ENCODE results near the gene SECTM1. TPM values are rescaled to one million over a fixed set of nuclear protein-coding genes. Genes with fewer than 3 reads are reported as not detected.
"Not testable (repeated sequence)": the region's sequence is repeated elsewhere in the genome, so short reads cannot be mapped to it uniquely, and the experiment has no call there.

Gene SECTM1
- total RNA-seq, 2 donors from 2014 or later, result not detected

DNA sequence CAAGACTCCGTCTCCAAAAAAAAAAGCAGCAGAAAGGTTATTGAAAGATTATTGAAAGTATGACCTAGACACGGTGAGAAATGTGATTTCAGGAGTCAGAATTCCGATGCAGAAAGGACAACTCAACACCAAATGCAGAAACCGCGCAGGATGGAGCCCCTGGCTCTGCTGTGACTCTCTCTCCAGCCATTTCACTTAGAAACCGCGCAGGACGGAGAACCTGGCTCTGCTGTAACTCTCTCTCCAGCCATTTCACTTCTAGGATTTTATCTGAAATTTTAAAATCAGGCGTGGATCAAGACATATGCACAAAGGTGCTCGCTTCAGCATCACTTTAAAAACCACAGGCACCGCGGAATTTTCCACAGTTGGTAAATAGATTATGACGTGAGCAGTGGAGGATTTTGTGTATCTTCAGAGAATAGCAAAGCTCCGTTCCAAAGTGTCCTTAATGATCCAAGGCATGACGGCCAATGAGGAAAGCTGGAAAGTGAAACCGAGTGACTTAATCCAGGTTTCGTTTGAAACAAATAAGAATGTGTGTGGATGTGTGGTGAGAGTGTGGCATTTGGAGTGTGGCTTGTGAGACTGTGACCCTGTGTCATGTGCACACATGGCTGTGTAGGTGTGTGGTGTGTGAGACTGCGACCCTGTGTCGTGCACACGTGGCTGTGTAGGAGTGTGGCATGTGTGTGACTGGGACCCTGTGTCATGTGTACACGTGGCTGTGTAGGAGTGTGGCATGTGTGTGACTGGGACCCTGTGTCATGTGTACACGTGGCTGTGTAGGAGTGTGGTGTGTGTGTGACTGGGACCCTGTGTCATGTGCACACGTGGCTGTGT lies 47.5 kb upstream of the SECTM1 start:
- Mint-ChIP-seq H3K27me3 (ENCODE audit: insufficient read depth) (peaks cover 14% of the 10 kb centered on the region), H3K9me3 (no peaks in the 10 kb centered on the region), H3K36me3 (ENCODE audit: low read depth) (no peaks in the 10 kb centered on the region), H3K27ac (no peak overlapping the region), H3K4me3 (no peak overlapping the region), H3K4me1 (no peaks in the 10 kb centered on the region)
- DNase-seq, result no peak
- H3K4me1 ChIP-seq (ENCODE audit: control insufficient read depth, insufficient read depth, low read length), result no peaks in the 10 kb centered on the region
- H3K27ac ChIP-seq (ENCODE audit: low read depth, low read length), result no peak overlapping the region
- H3K9me3 ChIP-seq (ENCODE audit: control insufficient read depth, low read length), result no peaks in the 10 kb centered on the region
- no peaks in the 10 kb centered on the region for H3K27me3 ChIP-seq (ENCODE audit: control insufficient read depth, insufficient read depth, low read length, poor library complexity, severe bottlenecking)
- H3K4me3 ChIP-seq (ENCODE audit: low read length), result no peak overlapping the region
- TF ChIP-seq, protein P1, sequence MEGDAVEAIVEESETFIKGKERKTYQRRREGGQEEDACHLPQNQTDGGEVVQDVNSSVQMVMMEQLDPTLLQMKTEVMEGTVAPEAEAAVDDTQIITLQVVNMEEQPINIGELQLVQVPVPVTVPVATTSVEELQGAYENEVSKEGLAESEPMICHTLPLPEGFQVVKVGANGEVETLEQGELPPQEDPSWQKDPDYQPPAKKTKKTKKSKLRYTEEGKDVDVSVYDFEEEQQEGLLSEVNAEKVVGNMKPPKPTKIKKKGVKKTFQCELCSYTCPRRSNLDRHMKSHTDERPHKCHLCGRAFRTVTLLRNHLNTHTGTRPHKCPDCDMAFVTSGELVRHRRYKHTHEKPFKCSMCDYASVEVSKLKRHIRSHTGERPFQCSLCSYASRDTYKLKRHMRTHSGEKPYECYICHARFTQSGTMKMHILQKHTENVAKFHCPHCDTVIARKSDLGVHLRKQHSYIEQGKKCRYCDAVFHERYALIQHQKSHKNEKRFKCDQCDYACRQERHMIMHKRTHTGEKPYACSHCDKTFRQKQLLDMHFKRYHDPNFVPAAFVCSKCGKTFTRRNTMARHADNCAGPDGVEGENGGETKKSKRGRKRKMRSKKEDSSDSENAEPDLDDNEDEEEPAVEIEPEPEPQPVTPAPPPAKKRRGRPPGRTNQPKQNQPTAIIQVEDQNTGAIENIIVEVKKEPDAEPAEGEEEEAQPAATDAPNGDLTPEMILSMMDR (conservative IDR thresholded peaks at IDR 0.05), result no peak
- H3K9ac ChIP-seq (ENCODE audit: extremely low read depth, low read length, poor library complexity, severe bottlenecking), result no peak overlapping the region
- no peaks in the 10 kb centered on the region for H3K36me3 ChIP-seq (ENCODE audit: control insufficient read depth, insufficient read depth, low read length)
- WGBS, 2 experiments (ENCODE audit: insufficient coverage in 1 of 2, insufficient read length in 1 of 2), result 92 to 93% methylated on average over 18 to 23 of the region's 23 CpGs

DNA sequence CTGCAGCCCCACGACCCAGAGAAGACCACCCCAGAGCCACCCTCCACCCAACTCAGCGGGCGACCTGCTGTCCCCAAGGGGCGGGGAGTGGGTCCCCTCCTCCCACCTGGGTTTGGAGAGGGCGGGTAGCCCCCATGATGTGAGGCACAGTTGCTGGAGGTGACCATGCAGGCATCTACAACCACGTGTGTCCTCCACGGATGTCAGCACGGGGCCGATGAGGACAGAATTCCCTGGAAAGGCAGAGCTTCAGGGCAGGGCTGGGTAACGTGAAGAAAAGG lies 45.1 kb upstream of the SECTM1 start:
- Histone ChIP-seq H3K27me3 (ENCODE audit: control insufficient read depth, insufficient read depth, low read length, poor library complexity, severe bottlenecking) (no peaks in the 10 kb centered on the region), H3K27ac (ENCODE audit: low read depth, low read length) (no peak overlapping the region), H3K36me3 (ENCODE audit: control insufficient read depth, insufficient read depth, low read length) (no peaks in the 10 kb centered on the region), H3K9me3 (ENCODE audit: control insufficient read depth, low read length) (no peaks in the 10 kb centered on the region), H3K9ac (ENCODE audit: extremely low read depth, low read length, poor library complexity, severe bottlenecking) (no peak overlapping the region), H3K4me1 (ENCODE audit: control insufficient read depth, insufficient read depth, low read length) (no peaks in the 10 kb centered on the region), H3K4me3 (ENCODE audit: low read length) (no peak overlapping the region)
- WGBS, 2 experiments (ENCODE audit: insufficient coverage in 1 of 2, insufficient read length in 1 of 2), result 84 to 88% methylated on average over 4 to 10 of the region's 10 CpGs
- no peaks in the 10 kb centered on the region for H3K9me3 Mint-ChIP-seq
- H3K4me1 Mint-ChIP-seq, result no peaks in the 10 kb centered on the region
- H3K27me3 Mint-ChIP-seq (ENCODE audit: insufficient read depth), result peaks cover 20% of the 10 kb centered on the region
- no peak overlapping the region for H3K4me3 Mint-ChIP-seq
- H3K27ac Mint-ChIP-seq, result no peak overlapping the region
- no peak for DNase-seq
- H3K36me3 Mint-ChIP-seq (ENCODE audit: low read depth), result no peaks in the 10 kb centered on the region
- TF ChIP-seq, protein P1 (conservative IDR thresholded peaks at IDR 0.05), result no peak

DNA sequence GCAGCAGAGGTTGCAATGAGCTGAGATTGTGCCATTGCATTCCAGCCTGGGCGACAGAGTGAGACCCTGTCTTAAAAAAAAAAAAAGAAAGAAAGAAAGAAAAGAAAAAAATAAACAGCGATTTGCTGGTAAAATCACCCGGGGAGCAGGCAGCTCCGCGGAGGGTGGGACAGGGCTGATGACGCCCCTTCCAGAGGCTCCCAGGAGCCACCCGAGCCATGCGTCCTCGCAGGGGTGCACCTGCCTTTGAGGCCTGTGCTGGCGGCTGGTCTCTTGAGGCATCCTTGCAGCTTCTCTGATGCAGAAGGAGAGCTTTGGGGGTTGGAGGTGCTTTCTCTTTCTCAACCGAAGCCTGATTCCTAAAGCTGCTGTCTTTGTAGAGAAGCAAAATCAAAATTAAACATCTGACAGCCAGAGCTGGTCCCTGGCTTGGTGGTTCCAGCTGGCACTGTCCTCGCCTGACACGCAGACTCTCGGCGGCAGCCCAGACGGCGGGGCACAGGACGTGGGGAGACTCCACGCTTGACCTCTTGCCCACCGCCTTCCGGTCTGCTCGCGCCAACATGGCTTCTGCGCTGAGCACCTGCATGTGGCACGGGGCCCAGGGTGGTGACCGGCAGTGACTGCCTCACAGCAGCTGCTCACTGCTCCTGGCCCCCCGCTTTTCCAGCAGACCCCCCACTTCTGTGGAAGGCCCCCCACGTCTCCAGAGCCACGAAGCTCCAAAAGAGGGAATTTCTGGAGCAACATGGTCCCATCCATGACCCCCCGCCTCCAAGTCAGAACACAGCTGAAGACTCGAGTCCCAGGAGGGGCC lies 44.6 kb upstream of the SECTM1 start:
- Mint-ChIP-seq H3K27ac (no peak overlapping the region), H3K4me1 (no peaks in the 10 kb centered on the region), H3K9me3 (no peaks in the 10 kb centered on the region), H3K36me3 (ENCODE audit: low read depth) (no peaks in the 10 kb centered on the region), H3K27me3 (ENCODE audit: insufficient read depth) (peaks cover 25% of the 10 kb centered on the region), H3K4me3 (no peak overlapping the region)
- TF ChIP-seq, protein P1 (conservative IDR thresholded peaks at IDR 0.05), result no peak
- Histone ChIP-seq H3K27me3 (ENCODE audit: control insufficient read depth, insufficient read depth, low read length, poor library complexity, severe bottlenecking) (peaks cover under 1% of the 10 kb centered on the region), H3K9me3 (ENCODE audit: control insufficient read depth, low read length) (no peaks in the 10 kb centered on the region), H3K9ac (ENCODE audit: extremely low read depth, low read length, poor library complexity, severe bottlenecking) (no peak overlapping the region), H3K27ac (ENCODE audit: low read depth, low read length) (no peak overlapping the region), H3K36me3 (ENCODE audit: control insufficient read depth, insufficient read depth, low read length) (no peaks in the 10 kb centered on the region), H3K4me1 (ENCODE audit: control insufficient read depth, insufficient read depth, low read length) (no peaks in the 10 kb centered on the region), H3K4me3 (ENCODE audit: low read length) (no peak overlapping the region)
- DNase-seq, result no peak
- 94 to 95% methylated on average over 25 to 31 of the region's 31 CpGs for WGBS, 2 experiments (ENCODE audit: insufficient coverage in 1 of 2, insufficient read length in 1 of 2)

DNA sequence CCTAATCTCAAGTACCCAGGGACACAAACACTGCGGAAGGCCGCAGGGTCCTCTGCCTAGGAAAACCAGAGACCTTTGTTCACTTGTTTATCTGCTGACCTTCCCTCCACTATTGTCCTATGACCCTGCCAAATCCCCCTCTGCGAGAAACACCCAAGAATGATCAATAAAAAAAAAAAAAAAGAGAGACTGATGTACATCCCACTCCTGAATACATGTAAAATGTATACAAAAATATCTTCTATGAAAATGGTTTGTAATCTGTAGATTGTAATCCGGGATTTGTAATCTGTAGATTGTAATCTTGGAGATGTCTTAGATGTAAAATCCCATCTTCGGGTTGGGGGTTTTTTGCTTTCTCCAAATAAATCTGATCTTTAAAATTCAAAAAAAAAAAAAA lies 43.7 kb upstream of the SECTM1 start:
- H3K36me3 ChIP-seq (ENCODE audit: control insufficient read depth, insufficient read depth, low read length); H3K4me1 ChIP-seq (ENCODE audit: control insufficient read depth, insufficient read depth, low read length); H3K27ac Mint-ChIP-seq; H3K9me3 Mint-ChIP-seq; H3K36me3 Mint-ChIP-seq (ENCODE audit: low read depth); H3K27me3 ChIP-seq (ENCODE audit: control insufficient read depth, insufficient read depth, low read length, poor library complexity, severe bottlenecking); H3K27ac ChIP-seq (ENCODE audit: low read depth, low read length); H3K4me1 Mint-ChIP-seq; H3K9ac ChIP-seq (ENCODE audit: extremely low read depth, low read length, poor library complexity, severe bottlenecking); H3K4me3 ChIP-seq (ENCODE audit: low read length); H3K4me3 Mint-ChIP-seq; DNase-seq; H3K9me3 ChIP-seq (ENCODE audit: control insufficient read depth, low read length): not testable (repeated sequence)
- 100% methylated on average over 1 of the region's 5 CpGs; no CpG with 5 or more reads in 1 of the 2 experiments for WGBS, 2 experiments (ENCODE audit: insufficient coverage in 1 of 2, insufficient read length in 1 of 2)
- peaks cover 33% of the 10 kb centered on the region for H3K27me3 Mint-ChIP-seq (ENCODE audit: insufficient read depth)
